IMR-90 (cell line): ENCODE results near the gene UBR1. TPM values are rescaled to one million over a fixed set of nuclear protein-coding genes. Genes with fewer than 3 reads are reported as not detected.

Experiments
- ATAC-seq: fragments of 200-7000 bp; cut with Tn5 transposase; 2 replicates; pipeline ENCODE4 v1.9.1; 2020; ENCODE audit warnings: low read depth, mild to moderate bottlenecking, moderate library complexity
- BruUV-seq: library from RNA; stranded (reverse); fragments of 400-500 nt; replicated peaks from 2 replicates; lab custom pipeline; 2021; lab: Mats Ljungman, UMichigan
- CTCF ChIA-PET: fragments of 300-600 bp; formaldehyde crosslinking; extraction: SDS; loops from one replicate; lab custom pipeline; 2021; ENCODE audit warnings: antibody characterized with exemption; lab: Yijun Ruan, JAX
- POLR2A ChIA-PET: fragments of 300-600 bp; sonication (Branson Sonifier 250); formaldehyde crosslinking; loops from one replicate; lab custom pipeline; 2022; ENCODE audit warnings: antibody characterized with exemption; ENCODE audit not compliant: unreplicated experiment; lab: Charles Lee
- DNase-seq: peaks from one replicate; pipeline ENCODE4 v3.0.0; 2013
- H2AFZ ChIP-seq: replicated peaks from 2 replicates; pipeline ENCODE3; 2013; ENCODE audit warnings: low read length, mild to moderate bottlenecking; ENCODE audit not compliant: poor library complexity
- H2AK5ac ChIP-seq: 2 replicates; pipeline ENCODE4 v1.6.1; 2013; ENCODE audit warnings: low read depth, low read length, inconsistent platforms
- H2AK9ac ChIP-seq: replicated peaks from 2 replicates; pipeline ENCODE3; 2013; ENCODE audit warnings: mild to moderate bottlenecking, low read depth, low read length, moderate library complexity; ENCODE audit not compliant: poor library complexity
- H2BK120ac ChIP-seq: 2 replicates; pipeline ENCODE4 v1.6.1; 2013; ENCODE audit warnings: low read depth, low read length, inconsistent platforms
- H2BK15ac ChIP-seq: 3 replicates; pipeline ENCODE4 v1.6.1; 2013; ENCODE audit warnings: low read depth, low read length, inconsistent platforms
- H2BK20ac ChIP-seq: 2 replicates; pipeline ENCODE4 v1.6.1; 2013; ENCODE audit warnings: low read depth, mild to moderate bottlenecking, inconsistent platforms, low read length, moderate library complexity
- H2BK5ac ChIP-seq: 2 replicates; pipeline ENCODE4 v1.6.1; 2013; ENCODE audit warnings: mild to moderate bottlenecking, low read depth, low read length, inconsistent platforms; ENCODE audit not compliant: poor library complexity, severe bottlenecking
- H3K14ac ChIP-seq: replicated peaks from 2 replicates; pipeline ENCODE4 v1.6.1; 2013; ENCODE audit warnings: low read depth, low read length, inconsistent platforms
- H3K18ac ChIP-seq: 2 replicates; pipeline ENCODE4 v1.6.1; 2013; ENCODE audit warnings: low read depth, low read length, control low read depth
- H3K23ac ChIP-seq: 2 replicates; pipeline ENCODE4 v1.6.1; 2013; ENCODE audit warnings: low read depth, low read length, inconsistent platforms
- H3K27ac ChIP-seq: 2 replicates; pipeline ENCODE4 v1.5.1; 2013; ENCODE audit warnings: mild to moderate bottlenecking, control low read depth, low read length; ENCODE audit not compliant: insufficient read depth
- H3K27me3 ChIP-seq: 2 replicates; pipeline ENCODE4 v1.6.1; 2013; ENCODE audit warnings: low read length; ENCODE audit not compliant: control insufficient read depth, insufficient read depth
- H3K36me3 ChIP-seq: 2 replicates; pipeline ENCODE4 v1.6.1; 2013; ENCODE audit warnings: low read length, mixed read lengths; ENCODE audit not compliant: control insufficient read depth, insufficient read depth
- H3K4ac ChIP-seq: 2 replicates; pipeline ENCODE4 v1.6.1; 2013; ENCODE audit warnings: low read depth, low read length, inconsistent platforms
- H3K4me1 ChIP-seq: 2 replicates; pipeline ENCODE4 v1.6.1; 2013; ENCODE audit warnings: low read length, mixed read lengths; ENCODE audit not compliant: control insufficient read depth, insufficient read depth
- H3K4me2 ChIP-seq: 2 replicates; pipeline ENCODE4 v1.6.1; 2013; ENCODE audit warnings: low read depth, mild to moderate bottlenecking, control low read depth, low read length, moderate library complexity
- H3K4me3 ChIP-seq: 2 replicates; pipeline ENCODE4 v1.5.1; 2013; ENCODE audit warnings: low read depth, mild to moderate bottlenecking, control low read depth, low read length, moderate library complexity; ENCODE audit not compliant: insufficient read depth
- H3K56ac ChIP-seq: 2 replicates; pipeline ENCODE4 v1.6.1; 2013; ENCODE audit warnings: low read length, inconsistent platforms; ENCODE audit not compliant: insufficient read depth; ENCODE audit errors: extremely low read depth
- H3K79me1 ChIP-seq, 2 experiments: 2 replicates each; pipeline ENCODE4 v1.6.1; 2013; ENCODE audit warnings: low read length in 2 of 2, inconsistent platforms in 1 of 2, low read depth in 1 of 2
- H3K9ac ChIP-seq: 2 replicates; pipeline ENCODE4 v1.6.1; 2013; ENCODE audit warnings: low read depth, low read length, control low read depth
- H3K9me1 ChIP-seq: 2 replicates; pipeline ENCODE4 v1.6.1; 2013; ENCODE audit warnings: low read length, inconsistent platforms; ENCODE audit not compliant: insufficient read depth
- H3K9me3 ChIP-seq: 2 replicates; pipeline ENCODE4 v1.6.1; 2013; ENCODE audit warnings: low read length; ENCODE audit not compliant: control insufficient read depth, insufficient read depth
- H4K20me1 ChIP-seq: 2 replicates; pipeline ENCODE4 v1.6.1; 2013; ENCODE audit warnings: low read length, inconsistent platforms; ENCODE audit not compliant: insufficient read depth
- H4K5ac ChIP-seq: 2 replicates; pipeline ENCODE4 v1.6.1; 2013; ENCODE audit warnings: mild to moderate bottlenecking, low read depth, low read length, control low read depth
- H4K8ac ChIP-seq, 2 experiments: 2 replicates each; pipeline ENCODE4 v1.6.1; 2013; ENCODE audit warnings: low read depth in 2 of 2, low read length in 2 of 2, control low read depth in 1 of 2, inconsistent platforms in 1 of 2
- H4K91ac ChIP-seq: 2 replicates; pipeline ENCODE4 v1.6.1; 2013; ENCODE audit warnings: low read depth, low read length, inconsistent platforms; ENCODE audit not compliant: insufficient read depth
- BHLHE40 ChIP-seq: fragments of 150-350 bp; IDR thresholded peaks from 2 replicates; pipeline ENCODE4 v1.6.1; 2016; ENCODE audit warnings: mild to moderate bottlenecking, low read depth, low read length
- CEBPB ChIP-seq: IDR thresholded peaks from 2 replicates; pipeline ENCODE4 v1.6.1; 2012; ENCODE audit warnings: low read depth, low read length, improper control_type of control experiment
- CHD1 ChIP-seq: IDR thresholded peaks from 2 replicates; pipeline ENCODE4 v1.6.1; 2012; ENCODE audit warnings: low read depth, low read length, improper control_type of control experiment
- ELK1 ChIP-seq: fragments of 150-350 bp; IDR thresholded peaks from 2 replicates; pipeline ENCODE4 v1.6.1; 2016; ENCODE audit warnings: low read depth, mild to moderate bottlenecking, low read length, moderate library complexity, borderline replicate concordance
- FOS ChIP-seq: fragments of 150-350 bp; IDR thresholded peaks from 2 replicates; pipeline ENCODE4 v1.6.1; 2016; ENCODE audit warnings: low read depth, low read length
- MAFK ChIP-seq: IDR thresholded peaks from 2 replicates; pipeline ENCODE4 v1.6.1; 2012; ENCODE audit warnings: low read depth, low read length, improper control_type of control experiment
- MAZ ChIP-seq: IDR thresholded peaks from 2 replicates; pipeline ENCODE4 v1.6.1; 2012; ENCODE audit warnings: low read depth, mild to moderate bottlenecking, low read length, improper control_type of control experiment, moderate library complexity, borderline replicate concordance
- MXI1 ChIP-seq: IDR thresholded peaks from 2 replicates; pipeline ENCODE4 v1.6.1; 2012; ENCODE audit warnings: low read depth, mild to moderate bottlenecking, low read length, moderate library complexity, borderline replicate concordance
- NFE2L2 ChIP-seq: fragments of 150-350 bp; IDR thresholded peaks from 2 replicates; pipeline ENCODE4 v1.6.1; 2016; ENCODE audit warnings: low read depth, mild to moderate bottlenecking, low read length
- POLR2A ChIP-seq: IDR thresholded peaks from 2 replicates; pipeline ENCODE4 v1.6.1; 2012; ENCODE audit warnings: mild to moderate bottlenecking, low read depth, low read length
- RAD21 ChIP-seq: IDR thresholded peaks from 2 replicates; pipeline ENCODE4 v1.6.1; 2012; ENCODE audit warnings: low read length, improper control_type of control experiment
- RCOR1 ChIP-seq: IDR thresholded peaks from 2 replicates; pipeline ENCODE4 v1.6.1; 2012; ENCODE audit warnings: mild to moderate bottlenecking, low read length, improper control_type of control experiment; ENCODE audit not compliant: insufficient replicate concordance
- RFX5 ChIP-seq: IDR thresholded peaks from 2 replicates; pipeline ENCODE4 v1.8.0; 2012; ENCODE audit warnings: low read depth, mild to moderate bottlenecking, low read length, moderate library complexity
- SMC3 ChIP-seq: fragments of 150-350 bp; IDR thresholded peaks from 2 replicates; pipeline ENCODE4 v1.6.1; 2016; ENCODE audit warnings: low read depth, mild to moderate bottlenecking, antibody characterized with exemption, low read length, moderate library complexity
- USF2 ChIP-seq: fragments of 150-350 bp; IDR thresholded peaks from 2 replicates; pipeline ENCODE4 v1.6.1; 2017; ENCODE audit warnings: mild to moderate bottlenecking, antibody characterized with exemption, low read length, low read depth
- WGBS, 2 experiments: methylation state at CpG; one replicate each; pipeline versions ENCODE4 v1.1.5 to v1.1.7; 2013; ENCODE audit warnings: missing lambda C conversion rate in 2 of 2; ENCODE audit not compliant: insufficient read length in 1 of 2; ENCODE audit errors: extremely low coverage in 2 of 2; 5-methylcytosine and 5-hydroxymethylcytosine counted together
- dilution Hi-C: fragments of 300-500 bp; cut with HindIII; formaldehyde crosslinking; loops from one replicate; pipeline ENCODE4 v1.14.3; 2018; ENCODE audit warnings: low sequenced_read_pairs; ENCODE audit not compliant: unreplicated experiment
- in situ Hi-C: fragments of 300-500 bp; cut with MboI; formaldehyde crosslinking; loops from 3 replicates; pipeline ENCODE4 v1.14.3; 2019; ENCODE audit warnings: low sequenced_read_pairs, inconsistent platforms, mixed read lengths
- intact Hi-C: fragments of 100-400 bp; cut with micrococcal nuclease; formaldehyde crosslinking; loops from 2 replicates; pipeline ENCODE4 v1.10.0; 2022
- polyA plus RNA-seq, 3 experiments: library from polyadenylated mRNA; depleted of rRNA; stranded (reverse); fragments of >200 nt; gene quantifications; 2 replicates each; pipeline ENCODE4 v1.2.3, GENCODE V29; 2012; ENCODE audit warnings: low replicate concordance in 1 of 3
- total RNA-seq: library from RNA; depleted of rRNA; stranded (reverse); fragments of >200 nt; gene quantifications from 2 replicates; pipeline ENCODE4 v1.2.3, GENCODE V29; 2012

The UBR1 gene
- total and polyA plus RNA-seq, 2 of the 4 experiments (the other 2 are of a cell fraction), result 6.5 to 30.1 TPM

- Histone ChIP-seq H3K36me3 (peaks cover 8% of the 10 kb centered on the region), H4K91ac (peak overlapping the region; percentile 81), H4K20me1 (no peaks in the 10 kb centered on the region), H2BK5ac (peak overlapping the region; percentile 77), H3K4me1 (0 out of 2 replicates have a peak, but pooled peaks cover 2% of the 10 kb centered on the region), H3K14ac (peak overlapping the region; percentile 90), H3K4ac (peak overlapping the region; percentile 88), H3K9ac (peak overlapping the region; percentile 80), H2BK20ac (no peak overlapping the region), H3K9me1 (no peaks in the 10 kb centered on the region; the same call in 1 of the 2 replicates), H3K4me3 (peak overlapping the region; percentile 85), H2AFZ (peak overlapping the region; percentile 98), H3K23ac (peak overlapping the region; percentile 96), H3K27ac (peak overlapping the region; percentile 78), H3K27me3 (no peaks in the 10 kb centered on the region), H2AK5ac (peak overlapping the region; percentile 74; the same call in 1 of the 2 replicates), H4K5ac (peak overlapping the region; percentile 35), H4K8ac (peak overlapping the region; percentile 84 to 90), H3K79me1 (peaks cover 19 to 46% of the 10 kb centered on the region in 2 experiments), H3K56ac (peak overlapping the region; percentile 84), H2BK15ac (0 out of 3 replicates have a peak overlapping the region, but pooled peaks have one; percentile 37), H3K9me3 (no peaks in the 10 kb centered on the region), H2BK120ac (peak overlapping the region; percentile 59; the same call in 1 of the 2 replicates), H3K4me2 (peak overlapping the region; percentile 76), H3K18ac (0 out of 2 replicates have a peak overlapping the region, but pooled peaks have one; percentile 65), H2AK9ac (peak overlapping the region; percentile 93)
- CTCF ChIA-PET, result no interaction called here
- 50% methylated on average over 1 of the region's 11 CpGs; no CpG with 5 or more reads in 1 of the 2 experiments for WGBS, 2 experiments
- ATAC-seq (peak; percentile 36), DNase-seq (peak; percentile 5)
- in situ Hi-C loops, result no loop called here
- POLR2A ChIA-PET, result interaction anchor here (0.7 kb wide), 1 partner anchor 38 kb away, joined by 3 read pairs; no protein-coding TSS in a partner anchor
- BruUV-seq, result TSS peak; percentile 72
- TF ChIP-seq SMC3, result no peak
- TF ChIP-seq ELK1, result no peak
- no peak for TF ChIP-seq MAZ
- TF ChIP-seq MXI1, result no peak
- TF ChIP-seq CHD1, result no peak
- TF ChIP-seq BHLHE40, result no peak
- TF ChIP-seq RCOR1, result no peak
- TF ChIP-seq POLR2A, result no peak
- no peak for TF ChIP-seq USF2
- no peak for TF ChIP-seq CEBPB
- TF ChIP-seq MAFK, result no peak
- TF ChIP-seq RFX5, result no peak
- TF ChIP-seq FOS, result no peak
- TF ChIP-seq RAD21, result no peak
- no peak for TF ChIP-seq NFE2L2
- dilution Hi-C loops, result no loop called here
- intact Hi-C loops, result no loop called here
These were observed 631 bp downstream of the UBR1 start for GRCh38 chr15:43105077-43105736.
